ENCODE data around the gene KCNT1.

Gene KCNT1

GRCh38 chr9:135729480-135729879, 27.5 kb downstream of the KCNT1 start:
- Histone ChIP-seq H3K79me2 (ENCODE audit: control insufficient read depth, low read length) (no peaks in the 10 kb centered on the region), H3F3A (ENCODE audit: control insufficient read depth, insufficient read depth) (no peaks in the 10 kb centered on the region), H3K4me1 (ENCODE audit: control insufficient read depth, low read length) (no peaks in the 10 kb centered on the region), H3K27ac (ENCODE audit: low read depth, low read length) (no peak overlapping the region), H3K9me3 (ENCODE audit: control insufficient read depth, insufficient read depth, low read length) (peaks cover 5% of the 10 kb centered on the region; the same call in 1 of the 2 replicates), H3K4me2 (ENCODE audit: low read length) (no peak overlapping the region), H3K9me2 (replicated peaks; ENCODE audit: control insufficient read depth, low read length) (no peaks in the 10 kb centered on the region), H3K36me3 (ENCODE audit: control insufficient read depth, low read length) (no peaks in the 10 kb centered on the region), H4K20me1 (ENCODE audit: control insufficient read depth, insufficient read depth, low read depth, low read length) (no peaks in the 10 kb centered on the region; the same call in 1 of the 2 replicates), H3K27me3 (ENCODE audit: control insufficient read depth, low read length) (no peaks in the 10 kb centered on the region), H3K4me3 (ENCODE audit: low read length) (no peak overlapping the region)
- TF ChIP-seq, protein P1, sequence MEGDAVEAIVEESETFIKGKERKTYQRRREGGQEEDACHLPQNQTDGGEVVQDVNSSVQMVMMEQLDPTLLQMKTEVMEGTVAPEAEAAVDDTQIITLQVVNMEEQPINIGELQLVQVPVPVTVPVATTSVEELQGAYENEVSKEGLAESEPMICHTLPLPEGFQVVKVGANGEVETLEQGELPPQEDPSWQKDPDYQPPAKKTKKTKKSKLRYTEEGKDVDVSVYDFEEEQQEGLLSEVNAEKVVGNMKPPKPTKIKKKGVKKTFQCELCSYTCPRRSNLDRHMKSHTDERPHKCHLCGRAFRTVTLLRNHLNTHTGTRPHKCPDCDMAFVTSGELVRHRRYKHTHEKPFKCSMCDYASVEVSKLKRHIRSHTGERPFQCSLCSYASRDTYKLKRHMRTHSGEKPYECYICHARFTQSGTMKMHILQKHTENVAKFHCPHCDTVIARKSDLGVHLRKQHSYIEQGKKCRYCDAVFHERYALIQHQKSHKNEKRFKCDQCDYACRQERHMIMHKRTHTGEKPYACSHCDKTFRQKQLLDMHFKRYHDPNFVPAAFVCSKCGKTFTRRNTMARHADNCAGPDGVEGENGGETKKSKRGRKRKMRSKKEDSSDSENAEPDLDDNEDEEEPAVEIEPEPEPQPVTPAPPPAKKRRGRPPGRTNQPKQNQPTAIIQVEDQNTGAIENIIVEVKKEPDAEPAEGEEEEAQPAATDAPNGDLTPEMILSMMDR (IDR thresholded peaks at IDR 0.05; ENCODE audit: low read depth, low read length, poor library complexity, severe bottlenecking), result no peak
- no peak for TF ChIP-seq EZH2phosphoT487 (IDR thresholded peaks at IDR 0.05; ENCODE audit: borderline replicate concordance, low read length)

GRCh38 chr9:135731454-135731853, 29.5 kb downstream of the KCNT1 start:
- H3K4me2 ChIP-seq (ENCODE audit: low read length), result no peak overlapping the region
- H3K4me3 ChIP-seq (ENCODE audit: low read length), result no peak overlapping the region
- H3K9me3 ChIP-seq (ENCODE audit: control insufficient read depth, insufficient read depth, low read length), result peaks cover 12% of the 10 kb centered on the region; the same call in 1 of the 2 replicates
- no peaks in the 10 kb centered on the region for H3K36me3 ChIP-seq (ENCODE audit: control insufficient read depth, low read length)
- H3K9me2 ChIP-seq (replicated peaks; ENCODE audit: control insufficient read depth, low read length), result no peaks in the 10 kb centered on the region
- TF ChIP-seq, protein P1 (IDR thresholded peaks at IDR 0.05; ENCODE audit: low read depth, low read length, poor library complexity, severe bottlenecking), result no peak
- no peak for TF ChIP-seq EZH2phosphoT487 (IDR thresholded peaks at IDR 0.05; ENCODE audit: borderline replicate concordance, low read length)
- no peaks in the 10 kb centered on the region for H3K27me3 ChIP-seq (ENCODE audit: control insufficient read depth, low read length)
- H3K79me2 ChIP-seq (ENCODE audit: control insufficient read depth, low read length), result no peaks in the 10 kb centered on the region
- no peaks in the 10 kb centered on the region for H4K20me1 ChIP-seq (ENCODE audit: control insufficient read depth, insufficient read depth, low read depth, low read length)
- H3K4me1 ChIP-seq (ENCODE audit: control insufficient read depth, low read length), result no peaks in the 10 kb centered on the region
- H3F3A ChIP-seq (ENCODE audit: control insufficient read depth, insufficient read depth), result no peaks in the 10 kb centered on the region
- no peak overlapping the region for H3K27ac ChIP-seq (ENCODE audit: low read depth, low read length)

- Histone ChIP-seq H3K79me2 (ENCODE audit: control insufficient read depth, low read length) (no peaks in the 10 kb centered on the region), H3K9me3 (ENCODE audit: control insufficient read depth, insufficient read depth, low read length) (peaks cover 12% of the 10 kb centered on the region; the same call in 1 of the 2 replicates), H3F3A (ENCODE audit: control insufficient read depth, insufficient read depth) (no peaks in the 10 kb centered on the region), H3K27ac (ENCODE audit: low read depth, low read length) (no peak overlapping the region), H3K9me2 (replicated peaks; ENCODE audit: control insufficient read depth, low read length) (no peaks in the 10 kb centered on the region), H4K20me1 (ENCODE audit: control insufficient read depth, insufficient read depth, low read depth, low read length) (no peaks in the 10 kb centered on the region), H3K36me3 (ENCODE audit: control insufficient read depth, low read length) (no peaks in the 10 kb centered on the region), H3K27me3 (ENCODE audit: control insufficient read depth, low read length) (no peaks in the 10 kb centered on the region), H3K4me2 (ENCODE audit: low read length) (no peak overlapping the region), H3K4me3 (ENCODE audit: low read length) (no peak overlapping the region), H3K4me1 (ENCODE audit: control insufficient read depth, low read length) (no peaks in the 10 kb centered on the region)
- no peak for TF ChIP-seq EZH2phosphoT487 (IDR thresholded peaks at IDR 0.05; ENCODE audit: borderline replicate concordance, low read length)
- TF ChIP-seq, protein P1 (IDR thresholded peaks at IDR 0.05; ENCODE audit: low read depth, low read length, poor library complexity, severe bottlenecking), result no peak
These were observed 30.7 kb downstream of the KCNT1 start for GRCh38 chr9:135732569-135733257.

Measured in DOHH2 (cell line).